Prostate gland (tissue), 2 donors: ENCODE data around the gene SLC49A3.
"Not testable (repeated sequence)": the region's sequence is repeated elsewhere in the genome, so short reads cannot be mapped to it uniquely, and the experiment has no call there.

ENCODE experiments used
- POLR2A ChIP-seq: fragments of 450-650 bp; IDR thresholded peaks from one replicate; pipeline ENCODE4 v1.6.1; 2016; ENCODE audit warnings: antibody characterized with exemption, mild to moderate bottlenecking
- TF ChIP-seq, protein P1 (sequence below), 4 experiments: fragments of 200-600 bp in 2 of 4; fragments of 450-650 bp in 2 of 4; sonication (generic) in 2 of 4; IDR thresholded peaks; 1 replicate in 3 of 4; 2 replicates in 1 of 4; pipeline ENCODE4 v1.5.1; 2016 to 2019; ENCODE audit warnings: antibody characterized with exemption in 4 of 4, mild to moderate bottlenecking in 2 of 4, moderate library complexity in 2 of 4

DNA sequence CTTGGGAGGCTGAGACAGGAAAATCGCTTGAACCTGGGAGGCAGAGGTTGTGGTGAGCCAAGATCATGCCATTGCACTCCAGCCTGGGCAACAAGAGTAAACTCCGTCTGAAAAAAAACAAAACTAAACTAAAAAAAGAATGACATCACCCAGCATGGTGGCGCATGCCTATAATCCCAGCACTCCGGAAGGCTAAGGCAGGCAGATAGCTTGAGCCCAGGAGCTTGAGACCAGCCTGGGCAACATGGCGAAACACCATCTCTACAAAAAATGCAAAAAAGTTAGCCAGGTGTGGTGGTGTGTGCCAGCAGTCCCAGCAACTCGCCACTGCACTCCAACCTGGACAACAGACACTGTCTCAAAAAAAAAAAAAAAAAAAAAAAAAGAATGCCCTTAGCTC is 46.6 kb downstream of the SLC49A3 start:
- not testable (repeated sequence) for TF ChIP-seq POLR2A
- TF ChIP-seq, protein P1, sequence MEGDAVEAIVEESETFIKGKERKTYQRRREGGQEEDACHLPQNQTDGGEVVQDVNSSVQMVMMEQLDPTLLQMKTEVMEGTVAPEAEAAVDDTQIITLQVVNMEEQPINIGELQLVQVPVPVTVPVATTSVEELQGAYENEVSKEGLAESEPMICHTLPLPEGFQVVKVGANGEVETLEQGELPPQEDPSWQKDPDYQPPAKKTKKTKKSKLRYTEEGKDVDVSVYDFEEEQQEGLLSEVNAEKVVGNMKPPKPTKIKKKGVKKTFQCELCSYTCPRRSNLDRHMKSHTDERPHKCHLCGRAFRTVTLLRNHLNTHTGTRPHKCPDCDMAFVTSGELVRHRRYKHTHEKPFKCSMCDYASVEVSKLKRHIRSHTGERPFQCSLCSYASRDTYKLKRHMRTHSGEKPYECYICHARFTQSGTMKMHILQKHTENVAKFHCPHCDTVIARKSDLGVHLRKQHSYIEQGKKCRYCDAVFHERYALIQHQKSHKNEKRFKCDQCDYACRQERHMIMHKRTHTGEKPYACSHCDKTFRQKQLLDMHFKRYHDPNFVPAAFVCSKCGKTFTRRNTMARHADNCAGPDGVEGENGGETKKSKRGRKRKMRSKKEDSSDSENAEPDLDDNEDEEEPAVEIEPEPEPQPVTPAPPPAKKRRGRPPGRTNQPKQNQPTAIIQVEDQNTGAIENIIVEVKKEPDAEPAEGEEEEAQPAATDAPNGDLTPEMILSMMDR (IDR thresholded peaks at IDR 0.05), result not testable (repeated sequence)
